Cerebellar cortex (tissue), 1 donor: ENCODE results near the gene PCDHGB4.
"Not testable (repeated sequence)": the region's sequence is repeated elsewhere in the genome, so short reads cannot be mapped to it uniquely, and the experiment has no call there.

Experiments
- DNase-seq: peaks from one replicate; pipeline ENCODE4 v3.0.0-alpha.2; 2015; ENCODE audit warnings: low spot score

Gene PCDHGB4

GRCh38 chr5:141398608-141399007 lies 11.1 kb downstream of the PCDHGB4 start:
- DNase-seq = no peak

- no peak for DNase-seq
Measured at GRCh38 chr5:141399555-141400258, 12.2 kb downstream of the PCDHGB4 start.

- DNase-seq = peak; percentile 36
Measured at GRCh38 chr5:141402553-141403243, 15.2 kb downstream of the PCDHGB4 start, which contains the start of gene PCDHGA9. Gene PCDHGA9, plus strand, starts transcription at chr5:141402778. Its CDS starts 175 bp downstream, at chr5:141402953.

GRCh38 chr5:141403387-141403786 lies 15.9 kb downstream of the PCDHGB4 start:
- no peak for DNase-seq

GRCh38 chr5:141407790-141408505 lies 20.4 kb downstream of the PCDHGB4 start, which contains the start of gene PCDHGB6:
Gene PCDHGB6, plus strand, starts transcription at chr5:141408021. Its CDS starts 182 bp downstream, at chr5:141408203.
- DNase-seq = not testable (repeated sequence)

- no peak for DNase-seq
Measured at GRCh38 chr5:141409598-141410306, 22.3 kb downstream of the PCDHGB4 start.

- no peak for DNase-seq
Measured at GRCh38 chr5:141411575-141411974, 24.1 kb downstream of the PCDHGB4 start.

GRCh38 chr5:141412854-141413539 lies 25.5 kb downstream of the PCDHGB4 start, which contains the start of gene PCDHGA10:
Gene PCDHGA10, plus strand, starts transcription at chr5:141412987. Its CDS starts 189 bp downstream, at chr5:141413176.
- DNase-seq = peak; percentile 45

- no peak for DNase-seq
Measured at GRCh38 chr5:141413540-141414069, 26.1 kb downstream of the PCDHGB4 start.

GRCh38 chr5:141414548-141415274 lies 27.2 kb downstream of the PCDHGB4 start:
- DNase-seq = not testable (repeated sequence)

GRCh38 chr5:141415275-141415618 lies 27.7 kb downstream of the PCDHGB4 start:
- not testable (repeated sequence) for DNase-seq

GRCh38 chr5:141417494-141418172 lies 30.1 kb downstream of the PCDHGB4 start, which contains the start of gene PCDHGB7:
Gene PCDHGB7, plus strand, starts transcription at chr5:141417677. Its CDS starts 183 bp downstream, at chr5:141417860.
- peak; percentile 73 for DNase-seq

GRCh38 chr5:141419074-141419880 lies 31.8 kb downstream of the PCDHGB4 start:
- DNase-seq = no peak

GRCh38 chr5:141420855-141421488 lies 33.5 kb downstream of the PCDHGB4 start, which contains the start of gene PCDHGA11:
Gene PCDHGA11, plus strand, starts transcription at chr5:141421051. Its CDS starts 177 bp downstream, at chr5:141421228.
- DNase-seq = no peak

GRCh38 chr5:141421489-141421855 lies 34.0 kb downstream of the PCDHGB4 start:
- no peak for DNase-seq

GRCh38 chr5:141422742-141423291 lies 35.3 kb downstream of the PCDHGB4 start:
- DNase-seq = no peak

GRCh38 chr5:141427783-141428426 lies 40.4 kb downstream of the PCDHGB4 start:
- DNase-seq = no peak
